Tibial artery (tissue), 4 donors: Measurements from ENCODE around the gene TRNAU1AP.
"Not testable (repeated sequence)": the region's sequence is repeated elsewhere in the genome, so short reads cannot be mapped to it uniquely, and the experiment has no call there.

Experiments
- DNase-seq, 2 donors: peaks; one replicate each; pipeline ENCODE4 v3.0.0-alpha.2; 2019
- H3K27ac ChIP-seq, 2 donors: fragments of 200-600 bp; sonication (generic) in 1 of 2; 1 replicate in 1 of 2; 2 replicates in 1 of 2; pipeline ENCODE4 v1.5.1; 2018 to 2019; ENCODE audit warnings: mild to moderate bottlenecking in 1 of 2
- H3K27me3 ChIP-seq, 2 donors: fragments of 200-600 bp; sonication (generic) in 1 of 2; one replicate each; pipeline versions ENCODE4 v1.5.1 to v1.6.0; 2016 to 2019
- H3K36me3 ChIP-seq, 3 donors: fragments of 200-600 bp; sonication (generic) in 2 of 3; one replicate each; pipeline ENCODE4 v1.5.1; 2016 to 2019; ENCODE audit warnings: mild to moderate bottlenecking in 2 of 3
- H3K4me1 ChIP-seq, 4 donors: fragments of 200-600 bp; sonication (generic) in 2 of 4; 1 replicate in 3 of 4; 2 replicates in 1 of 4; pipeline ENCODE4 v1.5.1; 2016 to 2019
- H3K4me3 ChIP-seq, 2 donors: fragments of 200-600 bp; sonication (generic) in 1 of 2; 1 replicate in 1 of 2; 2 replicates in 1 of 2; pipeline ENCODE4 v1.5.1; 2018 to 2019; ENCODE audit warnings: mild to moderate bottlenecking in 2 of 2
- H3K9me3 ChIP-seq, 3 donors: fragments of 200-600 bp; sonication (generic) in 1 of 3; one replicate each; pipeline ENCODE4 v1.5.1; 2016 to 2019
- CTCF ChIP-seq, 2 experiments: fragments of 200-600 bp in 1 of 2; fragments of 450-650 bp in 1 of 2; IDR thresholded peaks; one replicate each; pipeline ENCODE4 v1.5.1; 2017 to 2019; ENCODE audit warnings: antibody characterized with exemption in 2 of 2, mild to moderate bottlenecking in 1 of 2, moderate library complexity in 1 of 2
- intact Hi-C: fragments of 100-400 bp; cut with DNase I; formaldehyde crosslinking; loops from one replicate; pipeline ENCODE4 v1.15.0; 2023; ENCODE audit warnings: low total_unique reads

Gene TRNAU1AP

GRCh38 chr1:28580722-28581530 is 28.0 kb downstream of the TRNAU1AP start:
- H3K4me3 ChIP-seq = peak overlapping the region; percentile 87 to 95
- intact Hi-C loops = no loop called here
- no peaks in the 10 kb centered on the region for H3K9me3 ChIP-seq
- peak in 1 of 2 donors; percentile 67 for DNase-seq
- no peak for TF ChIP-seq CTCF (IDR thresholded peaks at IDR 0.05)
- peak overlapping the region; percentile 81 to 88 for H3K27ac ChIP-seq
- peaks cover 33 to 43% (median 40%) of the 10 kb centered on the region in 3 donors for H3K36me3 ChIP-seq
- H3K27me3 ChIP-seq = no peaks in the 10 kb centered on the region
- H3K4me1 ChIP-seq = peaks cover 0 to 31% (median 16%) of the 10 kb centered on the region in 4 donors

- DNase-seq = peak; percentile 96 to 98
- peak overlapping the region; percentile 87 to 95 for H3K4me3 ChIP-seq
- intact Hi-C loops = no loop called here
- peaks cover 0 to 31% (median 16%) of the 10 kb centered on the region in 4 donors for H3K4me1 ChIP-seq
- TF ChIP-seq CTCF (IDR thresholded peaks at IDR 0.05) = peak in 1 of 2 experiments; percentile 45
- H3K27me3 ChIP-seq = no peaks in the 10 kb centered on the region
- H3K9me3 ChIP-seq = no peaks in the 10 kb centered on the region
- peak overlapping the region; percentile 81 to 88 for H3K27ac ChIP-seq
- H3K36me3 ChIP-seq = peaks cover 30 to 35% (median 33%) of the 10 kb centered on the region in 3 donors
Observed at GRCh38 chr1:28581531-28582247, 28.8 kb downstream of the TRNAU1AP start.

GRCh38 chr1:28582248-28582615 is 29.3 kb downstream of the TRNAU1AP start:
- H3K36me3 ChIP-seq = peaks cover 25 to 30% (median 28%) of the 10 kb centered on the region in 3 donors
- intact Hi-C loops = no loop called here
- peak overlapping the region; percentile 81 to 88 for H3K27ac ChIP-seq
- TF ChIP-seq CTCF (IDR thresholded peaks at IDR 0.05) = no peak
- no peaks in the 10 kb centered on the region for H3K9me3 ChIP-seq
- H3K27me3 ChIP-seq = no peaks in the 10 kb centered on the region
- peak overlapping the region; percentile 87 to 95 for H3K4me3 ChIP-seq
- H3K4me1 ChIP-seq = peaks cover 0 to 31% (median 16%) of the 10 kb centered on the region in 4 donors
- DNase-seq = peak in 1 of 2 donors; percentile 26

GRCh38 chr1:28586585-28587391 is 33.9 kb downstream of the TRNAU1AP start:
- peaks cover 0 to 11% (median 3%) of the 10 kb centered on the region in 4 donors for H3K4me1 ChIP-seq
- DNase-seq, intact Hi-C loops, H3K4me3 ChIP-seq, H3K27me3 ChIP-seq, H3K36me3 ChIP-seq, H3K9me3 ChIP-seq, H3K27ac ChIP-seq: not testable (repeated sequence)

GRCh38 chr1:28591708-28592320 is 38.9 kb downstream of the TRNAU1AP start, which contains the start of gene RAB42:
RAB42 (plus strand) TSS chr1:28592265; CDS start chr1:28592512, 247 bp downstream.
- Histone ChIP-seq H3K27me3 (no peaks in the 10 kb centered on the region), H3K27ac (peak within 1 kb of the TSS in 1 of 2 donors; percentile 30), H3K4me1 (peaks cover 0 to 15% (median 8%) of the 10 kb centered on the region in 4 donors), H3K9me3 (no peaks in the 10 kb centered on the region), H3K36me3 (no peaks in the 10 kb centered on the region), H3K4me3 (peak within 1 kb of the TSS; percentile 52 to 63)
- TF ChIP-seq CTCF (IDR thresholded peaks at IDR 0.05) = no peak
- intact Hi-C loops = no loop called here
- peak; percentile 59 to 70 for DNase-seq
